ENCODE results near the gene NUPR2. TPM values are rescaled to one million over a fixed set of nuclear protein-coding genes. Genes with fewer than 3 reads are reported as not detected.
"Not testable (repeated sequence)": the region's sequence is repeated elsewhere in the genome, so short reads cannot be mapped to it uniquely, and the experiment has no call there.

Gene NUPR2, protein sequence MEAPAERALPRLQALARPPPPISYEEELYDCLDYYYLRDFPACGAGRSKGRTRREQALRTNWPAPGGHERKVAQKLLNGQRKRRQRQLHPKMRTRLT
- total RNA-seq, result not detected
- not detected for polyA plus RNA-seq

DNA sequence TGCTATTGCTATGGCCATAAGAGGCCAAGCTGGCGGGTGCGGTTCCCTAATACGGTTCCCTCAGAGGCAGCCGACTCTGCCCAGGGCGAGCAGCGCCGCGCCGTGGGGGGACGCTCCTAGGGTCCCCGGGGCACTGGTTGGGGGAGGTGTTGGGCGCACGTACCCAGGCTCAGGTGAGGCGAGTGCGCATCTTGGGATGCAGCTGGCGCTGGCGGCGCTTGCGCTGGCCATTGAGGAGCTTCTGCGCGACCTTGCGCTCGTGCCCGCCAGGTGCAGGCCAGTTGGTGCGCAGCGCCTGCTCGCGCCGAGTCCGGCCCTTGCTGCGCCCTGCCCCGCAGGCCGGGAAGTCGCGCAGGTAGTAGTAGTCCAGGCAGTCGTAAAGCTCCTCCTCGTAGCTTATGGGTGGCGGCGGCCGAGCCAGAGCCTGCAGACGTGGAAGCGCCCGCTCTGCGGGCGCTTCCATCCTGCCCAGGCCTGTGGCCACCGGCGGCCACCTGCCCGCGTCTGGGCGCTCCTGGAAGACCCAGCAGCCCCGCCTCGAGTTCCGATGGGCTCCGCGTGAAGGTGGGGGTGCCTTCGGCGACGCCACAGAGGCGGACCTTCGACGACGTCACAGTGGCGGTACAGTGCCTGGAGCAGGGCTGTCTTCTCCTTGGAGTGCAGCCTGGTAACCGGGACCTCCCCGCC, at the start of gene NUPR2:
Gene NUPR2, minus strand, starts transcription at position 566 of the 687 bp plus-strand sequence. Its CDS starts 103 bp downstream, at position 463.
- CTCF ChIA-PET, result no interaction called here
- POLR2A ChIA-PET, result no interaction called here
- H3K4me3 Mint-ChIP-seq, result no peak within 1 kb of the TSS

DNA sequence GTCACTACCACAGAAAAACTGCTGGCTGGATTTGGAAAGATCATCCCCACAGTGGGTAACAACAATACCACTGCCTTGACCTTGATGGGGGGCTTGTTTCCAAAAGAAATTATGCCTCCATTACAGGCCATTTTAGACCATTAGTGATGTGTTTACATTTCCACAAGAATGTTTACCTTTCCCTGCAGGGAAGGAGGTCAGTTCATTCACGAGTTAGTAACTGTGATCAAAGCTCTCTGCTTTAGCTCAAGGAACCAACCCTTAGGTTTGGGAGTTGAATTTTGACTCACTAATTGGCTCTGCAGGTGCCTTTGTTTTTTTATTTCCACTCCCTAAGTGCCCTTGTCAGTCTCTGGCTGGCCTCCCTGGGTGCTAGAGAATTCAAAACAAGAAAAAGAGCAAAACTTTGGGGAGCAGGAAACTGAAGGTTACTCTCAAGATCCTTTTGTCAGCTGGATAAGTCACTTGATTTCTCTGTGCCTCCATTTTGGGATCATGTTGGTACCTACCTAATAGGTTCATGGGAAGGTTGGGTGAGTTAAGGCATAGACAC, 41.1 kb upstream of the NUPR2 start:
- peaks cover 0 to 35% (median 30%) of the 10 kb centered on the region in 5 donors for H3K9me3 Mint-ChIP-seq
- Histone ChIP-seq H3K36me3 (ENCODE audit: insufficient read depth, low read length) (no peaks in the 10 kb centered on the region), H3K4me1 (ENCODE audit: insufficient read depth, low read length) (no peaks in the 10 kb centered on the region), H3K9me3 (ENCODE audit: low read length) (peaks cover 6% of the 10 kb centered on the region), H3K27ac (ENCODE audit: low read depth, low read length) (no peak overlapping the region), H3K4me3 (ENCODE audit: low read length) (no peak overlapping the region), H3K27me3 (ENCODE audit: insufficient read depth, low read length, poor library complexity, severe bottlenecking) (no peaks in the 10 kb centered on the region)
- CTCF ChIA-PET, result no interaction called here
- POLR2A ChIA-PET, result no interaction called here
- H3K27me3 Mint-ChIP-seq, result peaks cover 11 to 26% of the 10 kb centered on the region in 2 donors
- DNase-seq, result no peak
- H3K4me3 Mint-ChIP-seq, result no peak overlapping the region
- no peak overlapping the region for H3K27ac Mint-ChIP-seq
- no peaks in the 10 kb centered on the region for H3K36me3 Mint-ChIP-seq
- no peaks in the 10 kb centered on the region for H3K4me1 Mint-ChIP-seq

More for the DNA sequence above, at the start of gene NUPR2:
- Histone ChIP-seq H3K4me3 (ENCODE audit: low read length) (no peak within 1 kb of the TSS), H3K27me3 (ENCODE audit: insufficient read depth, low read length, poor library complexity, severe bottlenecking) (no peaks in the 10 kb centered on the region), H3K36me3 (ENCODE audit: insufficient read depth, low read length) (no peaks in the 10 kb centered on the region), H3K27ac (ENCODE audit: low read depth, low read length) (no peak within 1 kb of the TSS), H3K9me3 (ENCODE audit: low read length) (no peaks in the 10 kb centered on the region), H3K4me1 (ENCODE audit: insufficient read depth, low read length) (no peaks in the 10 kb centered on the region)
- H3K27ac Mint-ChIP-seq, result no peak within 1 kb of the TSS
- no peaks in the 10 kb centered on the region for H3K4me1 Mint-ChIP-seq
- H3K27me3 Mint-ChIP-seq, result peaks cover 10 to 35% of the 10 kb centered on the region in 2 donors
- H3K9me3 Mint-ChIP-seq, result no peaks in the 10 kb centered on the region
- no peak for DNase-seq
- no peaks in the 10 kb centered on the region for H3K36me3 Mint-ChIP-seq

DNA sequence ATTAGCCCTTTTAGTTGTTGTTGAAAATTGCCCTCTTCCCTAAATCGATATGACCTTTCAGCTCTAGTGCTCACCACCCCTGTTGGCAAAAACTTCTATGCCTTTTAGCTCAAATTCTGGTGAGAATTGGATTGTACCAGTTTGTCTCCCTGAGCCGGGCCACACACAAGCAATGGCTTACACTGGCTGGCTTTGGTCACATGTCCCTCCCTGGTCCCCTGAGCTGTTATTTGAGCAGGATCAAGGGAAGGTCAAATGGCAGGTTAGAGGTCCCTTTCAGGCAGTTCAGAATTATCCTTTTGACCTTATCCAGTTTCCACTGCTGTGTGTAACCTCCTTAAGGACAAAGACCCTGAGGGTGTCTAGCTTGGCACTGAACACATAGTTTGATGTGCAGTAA, 14.8 kb upstream of the NUPR2 start:
- H3K9me3 ChIP-seq (ENCODE audit: low read length); DNase-seq; H3K4me3 ChIP-seq (ENCODE audit: low read length); H3K27ac Mint-ChIP-seq; CTCF ChIA-PET; POLR2A ChIA-PET; H3K27me3 Mint-ChIP-seq; H3K36me3 ChIP-seq (ENCODE audit: insufficient read depth, low read length); H3K4me3 Mint-ChIP-seq; H3K4me1 Mint-ChIP-seq; H3K27me3 ChIP-seq (ENCODE audit: insufficient read depth, low read length, poor library complexity, severe bottlenecking); H3K36me3 Mint-ChIP-seq; H3K4me1 ChIP-seq (ENCODE audit: insufficient read depth, low read length); H3K27ac ChIP-seq (ENCODE audit: low read depth, low read length); H3K9me3 Mint-ChIP-seq: not testable (repeated sequence)

DNA sequence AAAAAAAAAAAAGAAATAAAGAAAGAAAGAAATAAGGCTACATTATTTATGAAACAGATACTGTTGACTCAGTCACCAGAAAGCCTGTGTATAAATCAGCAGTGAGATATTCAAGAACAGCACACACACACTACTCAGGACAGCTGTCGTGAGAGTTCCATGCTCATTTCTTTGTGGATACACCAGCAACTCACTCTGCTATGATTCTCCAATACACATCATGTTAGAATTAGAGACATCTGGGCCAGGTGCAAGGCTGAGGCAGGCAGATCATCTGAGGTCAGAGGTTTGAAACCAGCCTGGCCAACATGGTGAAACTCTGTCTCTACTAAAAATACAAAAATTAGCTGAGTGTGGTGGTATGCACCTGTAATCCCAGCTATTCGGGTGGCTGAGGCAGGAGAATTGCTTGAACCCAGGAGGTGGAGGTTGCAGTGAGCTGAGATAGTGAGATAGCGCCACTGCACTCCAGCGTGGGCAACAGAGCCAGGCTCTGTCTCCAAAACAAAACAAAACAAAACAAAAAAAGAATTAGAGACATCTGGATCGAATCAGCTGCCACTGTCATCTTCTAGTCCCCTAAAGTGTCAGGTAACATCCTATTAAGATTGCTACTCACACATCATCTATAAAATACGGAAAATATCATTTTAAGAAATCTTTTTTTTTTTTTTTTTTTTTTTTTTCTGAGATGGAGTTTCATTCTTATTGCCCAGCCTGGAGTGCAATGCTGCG, 11.2 kb upstream of the NUPR2 start:
- Histone ChIP-seq H3K27me3 (ENCODE audit: insufficient read depth, low read length, poor library complexity, severe bottlenecking) (no peaks in the 10 kb centered on the region), H3K4me1 (ENCODE audit: insufficient read depth, low read length) (no peaks in the 10 kb centered on the region), H3K27ac (ENCODE audit: low read depth, low read length) (no peak overlapping the region), H3K9me3 (ENCODE audit: low read length) (no peaks in the 10 kb centered on the region), H3K4me3 (ENCODE audit: low read length) (no peak overlapping the region), H3K36me3 (ENCODE audit: insufficient read depth, low read length) (no peaks in the 10 kb centered on the region)
- Mint-ChIP-seq H3K4me1 (no peaks in the 10 kb centered on the region), H3K27ac (peak overlapping the region in 1 of 8 donors; percentile 77), H3K27me3 (peaks cover 0 to 4% of the 10 kb centered on the region in 2 donors), H3K9me3 (no peaks in the 10 kb centered on the region), H3K36me3 (no peaks in the 10 kb centered on the region), H3K4me3 (no peak overlapping the region)
- DNase-seq, result no peak
- POLR2A ChIA-PET, result no interaction called here
- CTCF ChIA-PET, result no interaction called here

DNA sequence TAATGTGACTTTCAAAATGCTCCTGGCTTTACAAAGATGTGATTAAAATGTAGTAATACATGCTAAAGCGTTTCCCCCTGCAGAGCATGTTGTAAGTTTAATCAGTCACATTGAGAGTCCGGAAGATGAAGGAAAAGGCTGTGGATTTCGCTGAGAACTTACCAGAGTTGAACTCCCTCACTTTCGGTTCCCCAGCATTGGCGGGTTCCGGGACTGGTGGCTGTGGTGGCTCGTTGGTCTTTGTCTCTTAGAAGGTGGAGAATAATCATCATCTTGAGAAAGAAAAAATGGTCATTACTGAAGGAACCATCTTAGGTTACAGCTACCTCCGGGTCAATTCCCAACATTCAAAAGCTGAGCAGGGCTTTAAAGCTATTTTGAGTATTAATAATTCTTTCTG, 9.6 kb upstream of the NUPR2 start:
- Mint-ChIP-seq H3K4me1 (no peaks in the 10 kb centered on the region), H3K4me3 (no peak overlapping the region), H3K27ac (no peak overlapping the region), H3K27me3 (peaks cover 0 to 2% of the 10 kb centered on the region in 2 donors), H3K9me3 (no peaks in the 10 kb centered on the region), H3K36me3 (no peaks in the 10 kb centered on the region)
- DNase-seq, result no peak
- POLR2A ChIA-PET, result no interaction called here
- Histone ChIP-seq H3K27ac (ENCODE audit: low read depth, low read length) (no peak overlapping the region), H3K36me3 (ENCODE audit: insufficient read depth, low read length) (no peaks in the 10 kb centered on the region), H3K27me3 (ENCODE audit: insufficient read depth, low read length, poor library complexity, severe bottlenecking) (no peaks in the 10 kb centered on the region), H3K4me1 (ENCODE audit: insufficient read depth, low read length) (no peaks in the 10 kb centered on the region), H3K9me3 (ENCODE audit: low read length) (no peaks in the 10 kb centered on the region), H3K4me3 (ENCODE audit: low read length) (no peak overlapping the region)
- CTCF ChIA-PET, result no interaction called here

DNA sequence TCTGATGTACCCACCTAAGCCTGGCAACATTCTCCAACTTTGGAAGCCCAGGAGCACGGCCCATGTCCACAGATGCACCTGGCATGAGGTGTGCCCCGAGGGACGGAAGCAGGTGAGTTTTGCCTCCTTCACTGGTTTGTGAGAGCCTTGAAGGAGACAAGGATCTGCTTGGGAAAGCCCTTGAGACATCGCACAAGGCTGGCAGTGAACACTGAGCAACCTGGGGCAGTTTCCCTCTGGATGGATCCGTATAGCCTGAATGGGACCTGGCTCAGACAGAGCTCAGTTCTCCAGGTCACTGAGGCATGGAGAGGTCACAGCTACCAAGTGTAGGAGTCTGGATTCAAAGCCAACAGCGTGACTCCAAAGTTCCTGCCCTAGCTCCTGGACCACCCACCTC, 8.8 kb upstream of the NUPR2 start:
- H3K27me3 Mint-ChIP-seq, result peaks cover 2 to 3% of the 10 kb centered on the region in 2 donors
- POLR2A ChIA-PET, result no interaction called here
- Histone ChIP-seq H3K36me3 (ENCODE audit: insufficient read depth, low read length) (no peaks in the 10 kb centered on the region), H3K4me3 (ENCODE audit: low read length) (no peak overlapping the region), H3K9me3 (ENCODE audit: low read length) (no peaks in the 10 kb centered on the region), H3K27me3 (ENCODE audit: insufficient read depth, low read length, poor library complexity, severe bottlenecking) (no peaks in the 10 kb centered on the region), H3K27ac (ENCODE audit: low read depth, low read length) (no peak overlapping the region), H3K4me1 (ENCODE audit: insufficient read depth, low read length) (no peaks in the 10 kb centered on the region)
- CTCF ChIA-PET, result no interaction called here
- H3K4me3 Mint-ChIP-seq, result no peak overlapping the region
- H3K9me3 Mint-ChIP-seq, result no peaks in the 10 kb centered on the region
- no peak overlapping the region for H3K27ac Mint-ChIP-seq
- no peak for DNase-seq
- H3K4me1 Mint-ChIP-seq, result no peaks in the 10 kb centered on the region
- H3K36me3 Mint-ChIP-seq, result no peaks in the 10 kb centered on the region

DNA sequence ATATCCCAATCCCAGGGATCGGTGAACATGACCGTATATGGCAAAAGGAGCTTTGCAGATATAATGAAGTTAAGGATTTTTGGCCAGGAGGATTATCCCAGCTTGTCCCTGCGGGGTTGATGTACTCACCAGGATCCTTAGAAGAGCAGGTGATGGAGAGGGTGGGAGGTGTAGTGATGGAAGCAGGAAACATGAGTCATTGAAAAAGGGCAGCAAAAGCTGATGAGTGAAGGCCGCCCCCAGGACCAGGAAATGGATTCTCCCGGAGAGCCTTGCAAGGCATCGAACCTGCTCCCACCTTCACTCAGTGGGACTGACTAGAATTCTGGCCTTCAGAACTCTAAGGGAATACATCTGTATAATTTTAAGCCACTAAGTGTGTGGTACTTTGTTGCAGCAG, 5.2 kb upstream of the NUPR2 start:
- H3K9me3 Mint-ChIP-seq, result no peaks in the 10 kb centered on the region
- DNase-seq, result no peak
- CTCF ChIA-PET, result no interaction called here
- no peaks in the 10 kb centered on the region for H3K27me3 ChIP-seq (ENCODE audit: insufficient read depth, low read length, poor library complexity, severe bottlenecking)
- no peaks in the 10 kb centered on the region for H3K36me3 ChIP-seq (ENCODE audit: insufficient read depth, low read length)
- H3K27me3 Mint-ChIP-seq, result peaks cover 6 to 29% of the 10 kb centered on the region in 2 donors
- POLR2A ChIA-PET, result no interaction called here
- H3K4me1 Mint-ChIP-seq, result no peaks in the 10 kb centered on the region
- no peaks in the 10 kb centered on the region for H3K9me3 ChIP-seq (ENCODE audit: low read length)
- no peak overlapping the region for H3K27ac Mint-ChIP-seq
- no peaks in the 10 kb centered on the region for H3K4me1 ChIP-seq (ENCODE audit: insufficient read depth, low read length)
- no peaks in the 10 kb centered on the region for H3K36me3 Mint-ChIP-seq
- no peak overlapping the region for H3K4me3 ChIP-seq (ENCODE audit: low read length)
- H3K27ac ChIP-seq (ENCODE audit: low read depth, low read length), result no peak overlapping the region
- H3K4me3 Mint-ChIP-seq, result no peak overlapping the region

DNA sequence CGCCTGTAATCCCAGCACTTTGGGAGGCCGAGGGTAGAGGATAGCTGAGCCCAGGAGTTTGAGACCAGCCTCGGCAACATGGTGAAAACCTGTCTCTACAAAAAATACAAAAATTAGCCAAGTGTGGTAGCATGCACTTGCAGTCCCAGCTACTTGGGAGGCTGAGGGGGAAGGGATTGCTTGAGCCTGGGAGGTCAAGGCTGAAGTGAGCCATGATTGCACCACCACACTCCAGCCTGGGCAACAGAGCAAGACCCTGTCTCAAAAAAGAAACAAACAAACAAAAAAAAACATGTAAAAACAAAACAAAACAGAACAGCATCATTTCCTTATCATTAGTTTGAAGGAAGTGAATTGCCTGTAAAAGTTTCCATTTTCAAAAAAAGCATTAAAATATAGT, 4.0 kb downstream of the NUPR2 start:
- H3K9me3 ChIP-seq (ENCODE audit: low read length); H3K4me1 Mint-ChIP-seq; H3K27me3 ChIP-seq (ENCODE audit: insufficient read depth, low read length, poor library complexity, severe bottlenecking); H3K4me1 ChIP-seq (ENCODE audit: insufficient read depth, low read length); DNase-seq; H3K36me3 Mint-ChIP-seq; H3K27ac Mint-ChIP-seq; CTCF ChIA-PET; H3K9me3 Mint-ChIP-seq; H3K4me3 Mint-ChIP-seq; H3K27ac ChIP-seq (ENCODE audit: low read depth, low read length); POLR2A ChIA-PET; H3K4me3 ChIP-seq (ENCODE audit: low read length); H3K36me3 ChIP-seq (ENCODE audit: insufficient read depth, low read length): not testable (repeated sequence)
- H3K27me3 Mint-ChIP-seq, result peaks cover 8 to 13% of the 10 kb centered on the region in 2 donors
